ENCODE measurements around the gene TESPA1. TPM values are rescaled to one million over a fixed set of nuclear protein-coding genes. Genes with fewer than 3 reads are reported as not detected.

Gene TESPA1
- total RNA-seq, 4 donors from 2014 or later: 1.6 to 15.3 (median 4.3) TPM

- TF ChIP-seq EP300 (IDR thresholded peaks at IDR 0.05; ENCODE audit: low read depth) (no peak), CTCF (IDR thresholded peaks at IDR 0.05) (no peak), POLR2A (IDR thresholded peaks at IDR 0.05) (no peak), POLR2AphosphoS5 (IDR thresholded peaks at IDR 0.05) (no peak)
- H3K4me3 ChIP-seq: no peak overlapping the region
- H3K27ac ChIP-seq: no peak overlapping the region
- intact Hi-C loops (cut with DNase I; ENCODE audit: low total_unique reads): no loop called here
- no peaks in the 10 kb centered on the region for H3K9me3 ChIP-seq
- H3K4me1 ChIP-seq: no peaks in the 10 kb centered on the region
- no peak for DNase-seq
- in situ Hi-C loops (cut with MboI; ENCODE audit: low pct_ligation_motif_present in 1 of 4, low pct_unique_long_range_greater_than_20kb in 1 of 4, low sequenced_read_pairs in 3 of 4): loop anchor here in 1 of 4 donors (25.0 kb wide), 1 partner anchor 381 kb away; the partner anchor contains the start of gene PPP1R1A
- WGBS, 2 donors (ENCODE audit: low coverage in 1 of 2): 51 to 63% methylated on average over 4 of the region's 4 CpGs
- H3K36me3 ChIP-seq: no peaks in the 10 kb centered on the region
- H3K27me3 ChIP-seq: no peaks in the 10 kb centered on the region
Observed at GRCh38 chr12:54968181-54968730, 16.3 kb downstream of the TESPA1 start.

GRCh38 chr12:54967461-54967860 is 17.1 kb downstream of the TESPA1 start:
- no peak for TF ChIP-seq EP300 (IDR thresholded peaks at IDR 0.05; ENCODE audit: low read depth)
- TF ChIP-seq POLR2A (IDR thresholded peaks at IDR 0.05): no peak
- TF ChIP-seq POLR2AphosphoS5 (IDR thresholded peaks at IDR 0.05): no peak
- TF ChIP-seq CTCF (IDR thresholded peaks at IDR 0.05): no peak
- H3K9me3 ChIP-seq: no peaks in the 10 kb centered on the region
- intact Hi-C loops (cut with DNase I; ENCODE audit: low total_unique reads): no loop called here
- peak; percentile 22 for DNase-seq
- H3K36me3 ChIP-seq: no peaks in the 10 kb centered on the region
- WGBS, 2 donors (ENCODE audit: low coverage in 1 of 2): 30 to 38% methylated on average over 2 of the region's 2 CpGs
- H3K27me3 ChIP-seq: no peaks in the 10 kb centered on the region
- in situ Hi-C loops (cut with MboI; ENCODE audit: low pct_ligation_motif_present in 1 of 4, low pct_unique_long_range_greater_than_20kb in 1 of 4, low sequenced_read_pairs in 3 of 4): loop anchor here in 1 of 4 donors (25.0 kb wide), 1 partner anchor 380 kb away; the partner anchor contains the start of gene PPP1R1A
- no peaks in the 10 kb centered on the region for H3K4me1 ChIP-seq
- H3K4me3 ChIP-seq: no peak overlapping the region
- H3K27ac ChIP-seq: no peak overlapping the region

- Histone ChIP-seq H3K9me3 (no peaks in the 10 kb centered on the region), H3K4me1 (no peaks in the 10 kb centered on the region), H3K27me3 (peaks cover 12% of the 10 kb centered on the region), H3K4me3 (no peak overlapping the region), H3K27ac (no peak overlapping the region), H3K36me3 (no peaks in the 10 kb centered on the region)
- TF ChIP-seq POLR2AphosphoS5 (IDR thresholded peaks at IDR 0.05): no peak
- TF ChIP-seq POLR2A (IDR thresholded peaks at IDR 0.05): no peak
- TF ChIP-seq EP300 (IDR thresholded peaks at IDR 0.05; ENCODE audit: low read depth): no peak
- TF ChIP-seq CTCF (IDR thresholded peaks at IDR 0.05): no peak
- in situ Hi-C loops (cut with MboI; ENCODE audit: low pct_ligation_motif_present in 1 of 4, low pct_unique_long_range_greater_than_20kb in 1 of 4, low sequenced_read_pairs in 3 of 4): loop anchor here in 1 of 4 donors (25.0 kb wide), 1 partner anchor 374 kb away; the partner anchor contains the start of gene PPP1R1A
- intact Hi-C loops (cut with DNase I; ENCODE audit: low total_unique reads): no loop called here
- DNase-seq: no peak
- WGBS, 2 donors (ENCODE audit: low coverage in 1 of 2): 85% methylated on average over 4 of the region's 4 CpGs; no CpG with 5 or more reads in 1 of the 2 donors
Observed at GRCh38 chr12:54961190-54961589, 23.4 kb downstream of the TESPA1 start.

- WGBS, 2 donors (ENCODE audit: low coverage in 1 of 2): 56 to 57% methylated on average over 10 of the region's 10 CpGs
- DNase-seq: no peak
- in situ Hi-C loops (cut with MboI; ENCODE audit: low pct_ligation_motif_present in 1 of 4, low pct_unique_long_range_greater_than_20kb in 1 of 4, low sequenced_read_pairs in 3 of 4) (loop anchor here (10.0 to 25.0 kb wide), 5 partner anchors 105 to 372 kb away; partner anchors contain the start of genes MUCL1 (in 1 of the 4) and PPP1R1A (in 1 of the 4)), intact Hi-C loops (cut with DNase I; ENCODE audit: low total_unique reads) (loop anchor here (10.0 kb wide), 1 partner anchor 255 kb away; no protein-coding TSS in a partner anchor)
- H3K27ac ChIP-seq: no peak overlapping the region
- TF ChIP-seq CTCF (IDR thresholded peaks at IDR 0.05) (no peak), EP300 (IDR thresholded peaks at IDR 0.05; ENCODE audit: low read depth) (no peak), POLR2A (IDR thresholded peaks at IDR 0.05) (no peak), POLR2AphosphoS5 (IDR thresholded peaks at IDR 0.05) (no peak)
- peaks cover 12% of the 10 kb centered on the region for H3K27me3 ChIP-seq
- no peaks in the 10 kb centered on the region for H3K9me3 ChIP-seq
- H3K36me3 ChIP-seq: no peaks in the 10 kb centered on the region
- no peak overlapping the region for H3K4me3 ChIP-seq
- H3K4me1 ChIP-seq: no peaks in the 10 kb centered on the region
Observed at GRCh38 chr12:54959291-54960018, 25.1 kb downstream of the TESPA1 start.

Measured in transverse colon (tissue), 4 donors.